Measurements from ENCODE around the gene GH2.
A peak's percentile ranks its signal among the peaks of the same experiment; 100 is the strongest.
"Not testable (repeated sequence)": the region's sequence is repeated elsewhere in the genome, so short reads cannot be mapped to it uniquely, and the experiment has no call there.

GH2 gene

GRCh38 chr17:63881935-63882601 is at the start of gene GH2:
Gene GH2, minus strand, starts transcription at chr17:63881944. Its CDS starts 143 bp downstream, at chr17:63881801.
- H3K9me3 ChIP-seq (ENCODE audit: control insufficient read depth in 1 of 2, low read length in 2 of 2): no peaks in the 10 kb centered on the region
- no peak within 1 kb of the TSS for H3K27ac ChIP-seq (ENCODE audit: low read depth, low read length)
- H3K27me3 ChIP-seq (ENCODE audit: control insufficient read depth in 1 of 2, insufficient read depth in 2 of 2, low read length in 2 of 2): no peaks in the 10 kb centered on the region
- no peak within 1 kb of the TSS for H3K9ac ChIP-seq (ENCODE audit: low read depth in 1 of 2, low read length in 2 of 2)
- H3K4me3 ChIP-seq (ENCODE audit: low read depth in 1 of 2, low read length in 2 of 2): no peak within 1 kb of the TSS
- no peaks in the 10 kb centered on the region for H3K36me3 ChIP-seq (ENCODE audit: control insufficient read depth in 1 of 2, insufficient read depth in 2 of 2, low read length in 2 of 2)
- H3K4me1 ChIP-seq (ENCODE audit: control insufficient read depth in 1 of 2, insufficient read depth in 2 of 2, low read length in 2 of 2): no peaks in the 10 kb centered on the region

GRCh38 chr17:63930951-63931575 is 49.3 kb upstream of the GH2 start:
- peak overlapping the region; percentile 41 for H3K27ac ChIP-seq (ENCODE audit: low read depth, low read length)
- H3K27me3 ChIP-seq (ENCODE audit: control insufficient read depth in 1 of 2, insufficient read depth in 2 of 2, low read length in 2 of 2): no peaks in the 10 kb centered on the region
- H3K4me3 ChIP-seq (ENCODE audit: low read depth in 1 of 2, low read length in 2 of 2): peak overlapping the region; percentile 45 to 66
- no peaks in the 10 kb centered on the region for H3K9me3 ChIP-seq (ENCODE audit: control insufficient read depth in 1 of 2, low read length in 2 of 2)
- H3K36me3 ChIP-seq (ENCODE audit: control insufficient read depth in 1 of 2, insufficient read depth in 2 of 2, low read length in 2 of 2): no peaks in the 10 kb centered on the region
- peaks cover 7 to 9% of the 10 kb centered on the region in 2 donors for H3K4me1 ChIP-seq (ENCODE audit: control insufficient read depth in 1 of 2, insufficient read depth in 2 of 2, low read length in 2 of 2)
- peak overlapping the region in 1 of 2 donors; percentile 29 for H3K9ac ChIP-seq (ENCODE audit: low read depth in 1 of 2, low read length in 2 of 2)

- H3K4me1 ChIP-seq (ENCODE audit: control insufficient read depth in 1 of 2, insufficient read depth in 2 of 2, low read length in 2 of 2): peaks cover 7 to 9% of the 10 kb centered on the region in 2 donors
- H3K27ac ChIP-seq (ENCODE audit: low read depth, low read length): no peak overlapping the region
- H3K9ac ChIP-seq (ENCODE audit: low read depth in 1 of 2, low read length in 2 of 2): peak overlapping the region in 1 of 2 donors; percentile 29
- no peaks in the 10 kb centered on the region for H3K27me3 ChIP-seq (ENCODE audit: control insufficient read depth in 1 of 2, insufficient read depth in 2 of 2, low read length in 2 of 2)
- no peaks in the 10 kb centered on the region for H3K9me3 ChIP-seq (ENCODE audit: control insufficient read depth in 1 of 2, low read length in 2 of 2)
- H3K4me3 ChIP-seq (ENCODE audit: low read depth in 1 of 2, low read length in 2 of 2): peak overlapping the region in 1 of 2 donors; percentile 66
- no peaks in the 10 kb centered on the region for H3K36me3 ChIP-seq (ENCODE audit: control insufficient read depth in 1 of 2, insufficient read depth in 2 of 2, low read length in 2 of 2)
Measured at GRCh38 chr17:63929860-63930766, 48.4 kb upstream of the GH2 start.

- H3K9me3 ChIP-seq (ENCODE audit: control insufficient read depth in 1 of 2, low read length in 2 of 2): no peaks in the 10 kb centered on the region
- peaks cover 7 to 9% of the 10 kb centered on the region in 2 donors for H3K4me1 ChIP-seq (ENCODE audit: control insufficient read depth in 1 of 2, insufficient read depth in 2 of 2, low read length in 2 of 2)
- no peak overlapping the region for H3K4me3 ChIP-seq (ENCODE audit: low read depth in 1 of 2, low read length in 2 of 2)
- no peaks in the 10 kb centered on the region for H3K36me3 ChIP-seq (ENCODE audit: control insufficient read depth in 1 of 2, insufficient read depth in 2 of 2, low read length in 2 of 2)
- no peak overlapping the region for H3K9ac ChIP-seq (ENCODE audit: low read depth in 1 of 2, low read length in 2 of 2)
- no peaks in the 10 kb centered on the region for H3K27me3 ChIP-seq (ENCODE audit: control insufficient read depth in 1 of 2, insufficient read depth in 2 of 2, low read length in 2 of 2)
- no peak overlapping the region for H3K27ac ChIP-seq (ENCODE audit: low read depth, low read length)
Measured at GRCh38 chr17:63928966-63929695, 47.4 kb upstream of the GH2 start.

GRCh38 chr17:63928172-63928666 is 46.5 kb upstream of the GH2 start:
- peaks cover 7 to 9% of the 10 kb centered on the region in 2 donors for H3K4me1 ChIP-seq (ENCODE audit: control insufficient read depth in 1 of 2, insufficient read depth in 2 of 2, low read length in 2 of 2)
- H3K27me3 ChIP-seq (ENCODE audit: control insufficient read depth in 1 of 2, insufficient read depth in 2 of 2, low read length in 2 of 2): no peaks in the 10 kb centered on the region
- no peak overlapping the region for H3K4me3 ChIP-seq (ENCODE audit: low read depth in 1 of 2, low read length in 2 of 2)
- no peak overlapping the region for H3K27ac ChIP-seq (ENCODE audit: low read depth, low read length)
- no peak overlapping the region for H3K9ac ChIP-seq (ENCODE audit: low read depth in 1 of 2, low read length in 2 of 2)
- no peaks in the 10 kb centered on the region for H3K36me3 ChIP-seq (ENCODE audit: control insufficient read depth in 1 of 2, insufficient read depth in 2 of 2, low read length in 2 of 2)
- no peaks in the 10 kb centered on the region for H3K9me3 ChIP-seq (ENCODE audit: control insufficient read depth in 1 of 2, low read length in 2 of 2)

GRCh38 chr17:63927464-63928171 is 45.9 kb upstream of the GH2 start:
- Histone ChIP-seq H3K27me3 (ENCODE audit: control insufficient read depth in 1 of 2, insufficient read depth in 2 of 2, low read length in 2 of 2) (no peaks in the 10 kb centered on the region), H3K27ac (ENCODE audit: low read depth, low read length) (no peak overlapping the region), H3K4me3 (ENCODE audit: low read depth in 1 of 2, low read length in 2 of 2) (no peak overlapping the region), H3K9me3 (ENCODE audit: control insufficient read depth in 1 of 2, low read length in 2 of 2) (no peaks in the 10 kb centered on the region), H3K36me3 (ENCODE audit: control insufficient read depth in 1 of 2, insufficient read depth in 2 of 2, low read length in 2 of 2) (no peaks in the 10 kb centered on the region), H3K9ac (ENCODE audit: low read depth in 1 of 2, low read length in 2 of 2) (no peak overlapping the region), H3K4me1 (ENCODE audit: control insufficient read depth in 1 of 2, insufficient read depth in 2 of 2, low read length in 2 of 2) (peaks cover 7 to 9% of the 10 kb centered on the region in 2 donors)

GRCh38 chr17:63926164-63926563 is 44.4 kb upstream of the GH2 start:
- no peak overlapping the region for H3K27ac ChIP-seq (ENCODE audit: low read depth, low read length)
- peaks cover under 1 to 6% of the 10 kb centered on the region in 2 donors for H3K4me1 ChIP-seq (ENCODE audit: control insufficient read depth in 1 of 2, insufficient read depth in 2 of 2, low read length in 2 of 2)
- H3K4me3 ChIP-seq (ENCODE audit: low read depth in 1 of 2, low read length in 2 of 2): no peak overlapping the region
- H3K9me3 ChIP-seq (ENCODE audit: control insufficient read depth in 1 of 2, low read length in 2 of 2): no peaks in the 10 kb centered on the region
- H3K36me3 ChIP-seq (ENCODE audit: control insufficient read depth in 1 of 2, insufficient read depth in 2 of 2, low read length in 2 of 2): no peaks in the 10 kb centered on the region
- no peaks in the 10 kb centered on the region for H3K27me3 ChIP-seq (ENCODE audit: control insufficient read depth in 1 of 2, insufficient read depth in 2 of 2, low read length in 2 of 2)
- no peak overlapping the region for H3K9ac ChIP-seq (ENCODE audit: low read depth in 1 of 2, low read length in 2 of 2)

- no peaks in the 10 kb centered on the region for H3K27me3 ChIP-seq (ENCODE audit: control insufficient read depth in 1 of 2, insufficient read depth in 2 of 2, low read length in 2 of 2)
Measured at GRCh38 chr17:63925615-63926014, 43.9 kb upstream of the GH2 start.

GRCh38 chr17:63922402-63922801 is 40.7 kb upstream of the GH2 start:
- H3K27me3 ChIP-seq (ENCODE audit: control insufficient read depth in 1 of 2, insufficient read depth in 2 of 2, low read length in 2 of 2); H3K36me3 ChIP-seq (ENCODE audit: control insufficient read depth in 1 of 2, insufficient read depth in 2 of 2, low read length in 2 of 2); H3K9ac ChIP-seq (ENCODE audit: low read depth in 1 of 2, low read length in 2 of 2); H3K9me3 ChIP-seq (ENCODE audit: control insufficient read depth in 1 of 2, low read length in 2 of 2); H3K27ac ChIP-seq (ENCODE audit: low read depth, low read length); H3K4me1 ChIP-seq (ENCODE audit: control insufficient read depth in 1 of 2, insufficient read depth in 2 of 2, low read length in 2 of 2); H3K4me3 ChIP-seq (ENCODE audit: low read depth in 1 of 2, low read length in 2 of 2): not testable (repeated sequence)

More at GRCh38 chr17:63925615-63926014, 43.9 kb upstream of the GH2 start:
- Histone ChIP-seq H3K36me3 (ENCODE audit: control insufficient read depth in 1 of 2, insufficient read depth in 2 of 2, low read length in 2 of 2) (no peaks in the 10 kb centered on the region), H3K4me1 (ENCODE audit: control insufficient read depth in 1 of 2, insufficient read depth in 2 of 2, low read length in 2 of 2) (peaks cover 0 to 1% of the 10 kb centered on the region in 2 donors), H3K27ac (ENCODE audit: low read depth, low read length) (no peak overlapping the region), H3K4me3 (ENCODE audit: low read depth in 1 of 2, low read length in 2 of 2) (no peak overlapping the region), H3K9me3 (ENCODE audit: control insufficient read depth in 1 of 2, low read length in 2 of 2) (no peaks in the 10 kb centered on the region), H3K9ac (ENCODE audit: low read depth in 1 of 2, low read length in 2 of 2) (no peak overlapping the region)
